HepG2 (cell line): ENCODE results near the gene IKZF3. TPM values are rescaled to one million over a fixed set of nuclear protein-coding genes. Genes with fewer than 3 reads are reported as not detected.
A peak's percentile ranks its signal among the peaks of the same experiment; 100 is the strongest.

ENCODE experiments used
- AFF4 ChIP-seq: sonication (generic); formaldehyde crosslinking; IDR thresholded peaks from 2 replicates; pipeline ENCODE4 v1.4.0; 2020; ENCODE audit warnings: missing genetic modification reagents
- FOXA3 ChIP-seq: IDR thresholded peaks from 2 replicates; pipeline ENCODE4 v1.6.1; 2016; ENCODE audit warnings: missing genetic modification reagents, missing compliant biosample characterization
- GZF1 ChIP-seq: sonication (generic); formaldehyde crosslinking; IDR thresholded peaks from 2 replicates; pipeline ENCODE4 v1.5.1; 2020; ENCODE audit warnings: mild to moderate bottlenecking, missing genetic modification reagents
- HMGXB3 ChIP-seq: sonication (generic); formaldehyde crosslinking; IDR thresholded peaks from 2 replicates; pipeline ENCODE4 v1.4.0; 2020; ENCODE audit warnings: missing genetic modification reagents, borderline replicate concordance
- HOXA5 ChIP-seq: sonication (generic); formaldehyde crosslinking; IDR thresholded peaks from 2 replicates; pipeline ENCODE4 v1.4.0; 2020; ENCODE audit warnings: missing genetic modification reagents
- KDM5B ChIP-seq: sonication (generic); formaldehyde crosslinking; IDR thresholded peaks from 2 replicates; pipeline ENCODE4 v1.4.0; 2020; ENCODE audit warnings: missing genetic modification reagents, mild to moderate bottlenecking, borderline replicate concordance
- MYNN ChIP-seq: sonication (generic); formaldehyde crosslinking; IDR thresholded peaks from 2 replicates; pipeline ENCODE4 v1.4.0; 2020; ENCODE audit warnings: mild to moderate bottlenecking, low read depth, missing genetic modification reagents
- NFYB ChIP-seq: sonication (generic); formaldehyde crosslinking; IDR thresholded peaks from 2 replicates; pipeline ENCODE4 v1.4.0; 2020; ENCODE audit warnings: missing genetic modification reagents
- PRMT3 ChIP-seq: sonication (generic); formaldehyde crosslinking; IDR thresholded peaks from 2 replicates; pipeline ENCODE4 v1.8.1; 2022; ENCODE audit warnings: low read depth, mild to moderate bottlenecking, moderate library complexity, missing genetic modification reagents, borderline replicate concordance
- RARG ChIP-seq: sonication (generic); formaldehyde crosslinking; IDR thresholded peaks from 2 replicates; pipeline ENCODE4 v1.4.0; 2020; ENCODE audit warnings: low read depth, mild to moderate bottlenecking, missing genetic modification reagents
- RNF219 ChIP-seq: sonication (generic); formaldehyde crosslinking; IDR thresholded peaks from 2 replicates; pipeline ENCODE4 v1.5.0; 2020; ENCODE audit warnings: mild to moderate bottlenecking, missing genetic modification reagents
- SRF ChIP-seq: IDR thresholded peaks from 2 replicates; pipeline ENCODE4 v1.6.1; 2011; ENCODE audit warnings: mild to moderate bottlenecking, low read depth, low read length, moderate library complexity
- TMF1 ChIP-seq: sonication (generic); formaldehyde crosslinking; IDR thresholded peaks from 2 replicates; pipeline ENCODE4 v1.8.1; 2022; ENCODE audit warnings: low read depth, missing genetic modification reagents
- polyA plus RNA-seq, 8 experiments: library from polyadenylated mRNA; depleted of rRNA in 3 of 8; stranded (reverse) in 7 of 8; unstranded in 1 of 8; fragments of >200 nt; fragmentation: Illumina TruSeq in 4 of 8; extraction: Trizol in 4 of 8; gene quantifications; 2 replicates each; pipeline versions ENCODE4 v1.2.1 to v1.2.3, GENCODE V29; 2011 to 2016; ENCODE audit warnings: low read depth in 4 of 8, missing spikeins in 1 of 8, mixed read lengths in 1 of 8; ENCODE audit not compliant: insufficient read depth in 1 of 8
- total RNA-seq, 5 experiments: library from RNA; depleted of rRNA; stranded (reverse); fragments of >200 nt; fragmentation: Illumina TruSeq; extraction: Trizol; gene quantifications; 2 replicates each; pipeline ENCODE4 v1.2.3, GENCODE V29; 2016; ENCODE audit warnings: low read depth in 1 of 5
- TF ChIP-seq, protein P1 (sequence below): sonication (generic); formaldehyde crosslinking; conservative IDR thresholded peaks from 2 replicates; pipeline ENCODE4 v1.4.0; 2020; ENCODE audit warnings: mild to moderate bottlenecking, missing genetic modification reagents, moderate library complexity

The IKZF3 gene
- total and polyA plus RNA-seq, 2 of the 13 experiments (the other 11 are each of a cell fraction or from before 2014, with no cell fraction given), result not detected

- TF ChIP-seq, protein P1, sequence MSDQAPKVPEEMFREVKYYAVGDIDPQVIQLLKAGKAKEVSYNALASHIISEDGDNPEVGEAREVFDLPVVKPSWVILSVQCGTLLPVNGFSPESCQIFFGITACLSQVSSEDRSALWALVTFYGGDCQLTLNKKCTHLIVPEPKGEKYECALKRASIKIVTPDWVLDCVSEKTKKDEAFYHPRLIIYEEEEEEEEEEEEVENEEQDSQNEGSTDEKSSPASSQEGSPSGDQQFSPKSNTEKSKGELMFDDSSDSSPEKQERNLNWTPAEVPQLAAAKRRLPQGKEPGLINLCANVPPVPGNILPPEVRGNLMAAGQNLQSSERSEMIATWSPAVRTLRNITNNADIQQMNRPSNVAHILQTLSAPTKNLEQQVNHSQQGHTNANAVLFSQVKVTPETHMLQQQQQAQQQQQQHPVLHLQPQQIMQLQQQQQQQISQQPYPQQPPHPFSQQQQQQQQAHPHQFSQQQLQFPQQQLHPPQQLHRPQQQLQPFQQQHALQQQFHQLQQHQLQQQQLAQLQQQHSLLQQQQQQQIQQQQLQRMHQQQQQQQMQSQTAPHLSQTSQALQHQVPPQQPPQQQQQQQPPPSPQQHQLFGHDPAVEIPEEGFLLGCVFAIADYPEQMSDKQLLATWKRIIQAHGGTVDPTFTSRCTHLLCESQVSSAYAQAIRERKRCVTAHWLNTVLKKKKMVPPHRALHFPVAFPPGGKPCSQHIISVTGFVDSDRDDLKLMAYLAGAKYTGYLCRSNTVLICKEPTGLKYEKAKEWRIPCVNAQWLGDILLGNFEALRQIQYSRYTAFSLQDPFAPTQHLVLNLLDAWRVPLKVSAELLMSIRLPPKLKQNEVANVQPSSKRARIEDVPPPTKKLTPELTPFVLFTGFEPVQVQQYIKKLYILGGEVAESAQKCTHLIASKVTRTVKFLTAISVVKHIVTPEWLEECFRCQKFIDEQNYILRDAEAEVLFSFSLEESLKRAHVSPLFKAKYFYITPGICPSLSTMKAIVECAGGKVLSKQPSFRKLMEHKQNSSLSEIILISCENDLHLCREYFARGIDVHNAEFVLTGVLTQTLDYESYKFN (CRISPR knock-in tag), result peak; percentile 73
- TF ChIP-seq AFF4 (CRISPR knock-in tag), result 0 out of 2 replicates have a peak, but pooled peaks have one; percentile 60
- TF ChIP-seq TMF1 (CRISPR knock-in tag), result peak; percentile 90
- peak; percentile 91 for TF ChIP-seq HMGXB3
- peak; percentile 76; the same call in 1 of the 2 replicates for TF ChIP-seq MYNN (CRISPR knock-in tag)
- no peak for TF ChIP-seq RNF219
- TF ChIP-seq GZF1 (CRISPR knock-in tag), result no peak
- TF ChIP-seq SRF, result no peak
- peak; percentile 34 for TF ChIP-seq NFYB (CRISPR knock-in tag)
- peak; percentile 86; the same call in 1 of the 2 replicates for TF ChIP-seq HOXA5
- TF ChIP-seq KDM5B (CRISPR knock-in tag), result peak; percentile 92; the same call in 1 of the 2 replicates
- TF ChIP-seq PRMT3 (CRISPR knock-in tag), result no peak
- TF ChIP-seq FOXA3 (CRISPR knock-in tag), result peak; percentile 68
- no peak for TF ChIP-seq RARG
Observed at GRCh38 chr17:39730095-39730921, 133.8 kb downstream of the IKZF3 start, which contains the start of gene MIEN1 (continued).
